Fibroblast of the conjunctiva (primary cell): ENCODE measurements around the gene NUSAP1.
"Not testable (repeated sequence)": the region's sequence is repeated elsewhere in the genome, so short reads cannot be mapped to it uniquely, and the experiment has no call there.

Experiments used
- DNase-seq: peaks from one replicate; pipeline ENCODE4 v3.0.0-alpha.2; 2010; ENCODE audit warnings: low read depth

Gene NUSAP1

DNA sequence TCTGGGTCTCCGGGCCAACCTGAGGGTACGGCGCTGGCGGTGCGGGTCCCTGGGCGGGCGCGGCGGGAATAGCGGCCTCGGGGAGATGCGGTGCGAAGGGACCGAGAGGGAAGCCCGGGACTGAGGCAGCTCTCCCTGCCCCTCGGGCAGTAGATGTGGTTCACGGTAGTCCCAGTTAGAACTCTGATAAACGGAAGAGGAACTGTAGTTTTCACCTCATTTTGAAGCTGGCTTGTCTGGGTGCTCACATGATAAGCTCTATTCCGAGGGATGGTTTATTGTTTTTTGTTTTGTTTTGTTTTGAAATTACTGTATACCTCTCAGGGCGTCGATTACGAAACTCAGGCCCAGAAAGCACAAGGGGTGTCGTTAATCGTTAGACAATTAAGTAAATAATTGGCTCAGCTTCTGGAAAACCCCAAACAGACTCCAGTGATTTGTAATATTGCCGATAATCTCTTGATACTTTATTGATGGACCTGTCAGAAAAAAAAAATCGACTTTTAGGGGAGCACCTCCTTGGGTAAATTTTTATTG is 413 bp downstream of the NUSAP1 start:
- no peak for DNase-seq

DNA sequence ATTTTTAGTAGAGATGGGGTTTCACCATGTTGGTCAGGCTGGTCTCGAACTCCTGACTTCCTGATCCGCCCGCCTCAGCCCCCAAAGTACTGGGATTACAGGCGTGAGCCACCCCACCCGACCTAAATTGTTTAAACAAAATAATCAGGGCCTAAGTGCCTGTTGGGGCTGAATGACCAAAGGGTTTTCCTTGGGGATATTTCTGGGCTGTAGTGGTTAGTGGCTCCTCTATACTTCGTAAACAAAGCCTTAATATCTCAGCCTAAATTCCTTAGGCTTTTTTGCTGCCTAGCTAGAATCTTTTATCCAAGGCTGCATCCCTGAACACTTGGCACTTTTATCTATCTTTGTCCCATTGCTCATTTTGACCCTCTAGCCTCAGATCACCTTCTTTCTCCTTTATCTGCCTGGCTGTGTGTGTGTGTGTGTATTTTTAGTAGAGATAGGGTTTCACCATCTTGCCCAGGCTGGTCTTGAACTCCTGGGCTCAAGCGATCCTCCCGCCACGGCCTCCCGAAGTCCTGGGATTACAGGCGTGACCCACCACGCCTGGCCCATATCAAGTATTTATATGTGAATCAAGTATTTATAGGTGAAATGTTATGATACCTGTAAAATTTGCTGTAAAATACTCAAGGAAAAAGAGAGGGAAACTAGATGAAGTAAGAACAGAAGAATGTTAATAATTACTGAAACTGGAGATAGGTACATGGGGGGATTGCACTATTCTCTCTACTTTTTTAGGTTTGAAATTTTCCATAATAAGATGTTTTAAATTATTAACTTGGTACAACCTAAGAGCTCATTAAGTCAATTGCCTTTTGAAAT is 1.8 kb downstream of the NUSAP1 start:
- no peak for DNase-seq

DNA sequence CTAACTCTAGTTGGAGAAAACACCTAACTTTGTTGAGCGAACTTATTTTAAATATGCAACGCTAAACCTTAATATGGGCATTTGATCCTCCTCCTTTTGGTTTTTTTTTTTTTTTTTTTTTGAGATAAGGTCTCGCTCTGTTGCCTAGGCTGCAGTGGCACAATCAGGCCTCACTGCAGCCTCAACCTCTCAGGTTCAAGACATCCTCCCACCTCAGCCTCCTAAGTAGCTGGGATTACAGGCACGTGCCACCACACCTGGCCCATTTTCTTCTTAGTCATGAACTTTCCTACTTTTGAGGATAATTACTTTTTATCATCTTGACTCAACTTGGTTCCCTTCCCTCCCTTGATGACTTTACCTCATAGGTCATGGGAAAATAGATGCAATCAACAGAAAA is 3.9 kb downstream of the NUSAP1 start:
- DNase-seq: no peak

- no peak for DNase-seq
These were observed 4.4 kb downstream of the NUSAP1 start for GRCh38 chr15:41337047-41337446.

- no peak for DNase-seq
These were observed 5.2 kb downstream of the NUSAP1 start for GRCh38 chr15:41337631-41338522.

- no peak for DNase-seq
These were observed 7.6 kb downstream of the NUSAP1 start for GRCh38 chr15:41340189-41340695.

- DNase-seq: no peak
These were observed 8.8 kb downstream of the NUSAP1 start for GRCh38 chr15:41341519-41341918.

DNA sequence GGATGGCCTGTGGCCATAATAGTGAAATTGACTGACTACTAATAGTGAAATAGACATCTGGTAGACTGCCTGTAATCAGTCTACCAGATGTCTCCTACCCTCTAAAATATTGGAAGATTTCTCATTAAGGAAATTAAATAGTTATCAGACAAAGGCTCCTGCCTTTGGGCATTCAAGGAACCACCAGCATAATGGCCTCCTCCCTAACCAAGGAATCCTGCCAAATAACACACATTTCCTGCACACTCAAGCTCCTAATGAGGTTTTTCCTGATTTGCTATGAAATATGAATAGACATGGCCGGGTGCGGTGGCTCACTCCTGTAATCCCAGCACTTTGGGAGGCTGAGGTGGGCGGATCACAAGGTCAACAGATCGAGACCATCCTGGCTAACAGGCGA is 14.6 kb downstream of the NUSAP1 start:
- no peak for DNase-seq

DNA sequence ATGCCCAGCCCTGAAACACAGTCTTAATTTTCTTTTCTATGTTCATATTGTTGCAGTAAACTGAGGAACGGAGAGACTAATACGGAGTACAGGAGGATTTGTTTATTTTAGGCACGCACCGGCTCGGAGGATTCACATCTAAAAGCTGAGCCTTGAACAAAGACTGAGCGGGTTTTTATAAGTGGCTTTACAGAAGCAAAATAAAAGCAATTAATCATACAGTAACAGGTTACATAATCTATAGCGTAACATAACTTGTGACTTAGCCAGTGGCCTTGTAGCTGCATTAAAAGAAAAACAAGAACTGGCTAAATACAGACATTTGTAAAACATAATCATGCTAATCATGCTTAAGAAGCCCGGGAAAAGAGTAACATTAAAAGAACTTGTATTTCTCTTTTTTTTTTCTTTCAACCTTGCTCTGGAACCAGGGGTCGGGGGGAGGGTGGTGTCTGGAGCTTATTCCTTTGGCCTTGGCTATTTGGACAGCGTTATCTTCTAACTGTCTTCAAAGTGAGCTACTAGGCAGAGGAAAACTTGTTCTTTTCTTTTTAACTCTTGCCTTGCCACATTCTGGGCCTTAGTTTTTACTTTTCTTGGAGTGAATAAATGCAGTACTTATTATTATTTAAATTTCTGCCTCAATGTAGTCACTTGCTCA is 17.5 kb downstream of the NUSAP1 start:
- no peak for DNase-seq

DNA sequence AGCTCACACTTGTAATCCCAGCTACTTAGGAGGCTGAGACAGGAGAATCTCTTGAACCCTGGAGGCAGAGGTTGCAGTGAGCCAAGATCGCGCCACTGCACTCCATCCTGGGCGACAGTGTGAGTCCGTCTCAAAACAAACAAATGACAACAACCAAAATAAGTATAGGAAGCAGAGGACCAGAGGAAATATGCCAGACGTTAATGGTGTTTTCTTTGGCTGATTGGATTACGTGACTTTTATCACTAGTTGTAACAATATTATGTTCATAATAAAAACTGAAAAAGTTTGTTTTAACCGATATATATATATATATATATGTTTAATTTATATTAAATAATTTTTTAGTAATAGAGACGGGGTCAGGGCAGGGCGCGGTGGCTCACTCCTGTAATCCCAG is 21.7 kb downstream of the NUSAP1 start:
- no peak for DNase-seq

- no peak for DNase-seq
These were observed 34.7 kb downstream of the NUSAP1 start for GRCh38 chr15:41367418-41367817.

DNA sequence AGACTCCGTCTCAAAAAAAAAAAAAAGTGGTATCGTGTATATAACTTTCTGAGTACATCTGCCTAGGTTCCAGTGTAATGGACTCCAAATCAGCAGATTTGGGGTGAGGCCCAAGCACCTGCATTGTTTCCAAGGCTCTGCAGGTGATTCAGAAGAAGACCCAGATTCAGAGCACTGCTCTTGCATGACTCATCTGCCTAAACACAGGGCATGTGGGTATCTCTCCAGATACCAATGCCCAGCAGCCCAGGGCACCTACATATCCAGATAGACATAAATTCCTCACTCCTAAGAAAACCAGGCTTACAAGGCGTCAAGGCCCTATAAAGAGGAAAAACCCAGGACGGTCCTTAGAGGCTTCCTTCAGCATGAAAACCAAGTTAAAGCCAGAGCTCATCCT is 45.3 kb downstream of the NUSAP1 start:
- DNase-seq: no peak

DNA sequence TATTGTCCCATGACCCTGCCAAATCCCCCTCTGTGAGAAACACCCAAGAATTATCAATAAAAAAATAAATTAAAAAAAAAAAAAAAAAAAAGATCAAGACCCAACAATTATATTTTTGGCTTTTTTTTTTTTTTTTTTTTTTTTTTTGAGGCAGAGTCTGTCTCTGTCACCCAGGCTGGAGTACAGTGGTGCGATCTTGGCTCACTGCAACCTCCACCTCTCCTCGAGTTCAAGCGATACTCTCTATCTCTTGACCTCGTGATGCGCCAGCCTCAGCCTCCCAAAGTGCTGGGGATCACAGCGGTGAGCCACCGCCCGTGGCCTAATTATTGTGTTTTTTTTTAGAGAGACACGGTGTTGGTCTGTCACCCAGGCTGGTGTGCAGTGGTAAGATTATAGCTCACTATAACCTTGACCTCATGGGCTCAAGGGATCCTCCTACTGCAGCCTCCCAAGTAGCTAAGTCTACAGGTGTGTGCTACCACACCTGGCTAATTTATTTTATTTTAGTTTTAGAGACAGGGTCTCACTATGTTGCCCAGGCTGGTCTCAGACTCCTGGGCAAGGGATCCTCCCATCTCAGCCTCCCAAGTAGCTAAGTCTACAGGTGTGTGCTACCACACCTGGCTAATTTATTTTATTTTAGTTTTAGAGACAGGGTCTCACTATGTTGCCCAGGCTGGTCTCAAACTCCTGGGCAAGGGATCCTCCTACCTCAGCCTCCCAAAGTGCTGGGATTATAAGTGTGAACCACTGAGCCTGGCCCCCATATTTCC is 51.5 kb downstream of the NUSAP1 start:
- not testable (repeated sequence) for DNase-seq

- DNase-seq: no peak
These were observed 55.0 kb downstream of the NUSAP1 start for GRCh38 chr15:41387646-41388045.

- no peak for DNase-seq
These were observed 60.0 kb downstream of the NUSAP1 start for GRCh38 chr15:41392659-41393058.

DNA sequence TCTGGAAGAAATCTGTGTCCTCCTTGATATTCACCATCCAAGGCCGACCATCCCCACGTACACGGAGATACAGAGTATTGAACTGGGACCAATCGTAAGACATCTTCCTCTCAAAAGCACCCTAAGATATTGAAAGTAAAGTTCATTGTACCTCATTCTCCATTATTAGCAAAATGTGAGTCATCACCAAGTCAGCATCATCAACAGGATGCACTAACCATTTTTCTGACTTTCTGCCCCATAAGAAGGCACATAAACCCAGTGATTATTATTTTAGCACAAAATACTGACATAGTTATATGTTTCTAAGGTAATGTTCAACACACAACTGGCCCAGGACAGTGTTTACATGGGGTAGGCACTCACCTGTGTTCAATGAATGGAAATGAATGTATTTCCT is 62.2 kb downstream of the NUSAP1 start:
- DNase-seq: no peak

GRCh38 chr15:41396111-41396510 is 63.4 kb downstream of the NUSAP1 start:
- no peak for DNase-seq

DNA sequence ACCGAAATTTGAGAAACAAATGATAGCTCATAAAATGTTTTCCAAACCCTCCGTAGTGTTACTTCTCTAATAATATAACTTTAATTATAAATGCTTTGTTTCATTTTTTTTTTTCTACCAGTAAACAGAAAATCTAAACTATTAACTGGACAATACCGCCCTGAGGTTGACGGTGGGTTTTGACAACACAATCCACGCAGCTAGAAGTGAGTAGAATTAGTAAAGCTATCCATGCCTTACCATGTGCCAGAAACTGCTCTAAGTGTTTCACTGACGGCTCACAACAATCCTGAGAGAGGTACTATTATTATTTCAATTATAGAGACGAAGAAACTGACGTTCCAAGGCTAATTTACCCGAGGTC is 69.2 kb downstream of the NUSAP1 start:
- DNase-seq: no peak

DNA sequence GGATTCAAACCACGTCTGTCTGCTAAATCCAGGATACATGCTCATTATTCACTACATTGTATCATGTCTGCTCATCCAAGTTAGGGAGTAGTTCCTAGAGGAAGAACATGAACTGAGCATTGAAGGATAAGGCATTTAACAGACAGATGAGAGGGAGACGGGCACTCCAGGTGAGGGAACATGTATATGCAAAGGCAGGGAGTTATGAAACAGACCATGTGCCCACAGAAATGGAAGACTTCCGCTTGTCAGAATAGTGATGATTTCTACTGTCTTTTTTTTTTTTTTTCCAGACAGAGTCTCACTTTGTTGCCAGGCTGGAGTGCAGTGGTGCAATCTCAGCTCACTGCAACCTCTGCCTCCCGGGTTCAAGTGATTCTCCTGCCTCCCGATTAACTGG is 74.7 kb downstream of the NUSAP1 start:
- DNase-seq: no peak

GRCh38 chr15:41408234-41408641 is 75.6 kb downstream of the NUSAP1 start:
- DNase-seq: peak; percentile 62

GRCh38 chr15:41411031-41411430 is 78.3 kb downstream of the NUSAP1 start:
- DNase-seq: no peak
